Activated CD4-positive, alpha-beta T cell treated with anti-CD3 and anti-CD28 coated beads, Interleukin-2, amount 50 U/mL, for 48 hours (primary cell): ENCODE results near the gene GRHPR.

Source experiments
- DNase-seq, 2 experiments: peaks; one replicate each; pipeline ENCODE4 v3.0.0-alpha.2; 2020

The GRHPR gene

DNA sequence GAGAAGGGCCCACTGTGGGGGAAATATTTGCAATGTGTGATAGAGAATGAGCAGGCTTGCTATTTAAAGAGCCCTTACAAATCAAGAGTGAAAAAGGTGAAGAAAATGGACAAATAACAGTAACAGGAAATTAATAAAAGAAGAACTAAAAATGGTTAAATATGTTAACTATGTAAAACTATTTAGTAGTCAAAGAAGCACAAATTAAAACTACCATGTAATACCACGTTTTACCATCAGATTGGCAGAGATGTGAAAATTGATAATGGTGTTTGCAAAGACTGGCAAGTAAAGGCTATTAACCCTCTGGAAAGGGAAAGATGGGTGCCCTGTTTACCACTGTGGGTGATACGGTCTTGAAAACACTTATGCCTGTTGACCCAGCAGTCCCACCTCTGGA lies 23.2 kb upstream of the GRHPR start:
- DNase-seq, result no peak

DNA sequence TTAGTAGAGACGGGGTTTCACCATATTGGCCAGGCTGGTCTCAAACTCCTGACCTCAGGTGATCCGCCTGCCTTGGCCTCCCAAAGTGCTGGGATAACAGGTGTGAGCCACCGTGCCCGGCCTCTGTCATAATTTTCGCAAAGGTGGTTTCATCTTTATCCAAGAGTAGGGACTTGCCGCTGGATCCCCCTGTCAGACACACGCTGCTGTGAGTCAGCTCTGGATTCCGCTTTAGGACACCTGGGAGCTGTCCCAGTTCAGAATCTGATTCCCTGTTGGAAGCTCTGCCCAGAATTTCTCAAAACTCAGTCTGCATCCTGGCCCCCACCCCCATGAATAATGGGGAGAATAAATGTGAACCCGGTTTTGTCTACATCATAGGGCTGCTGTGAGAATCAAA lies 17.9 kb upstream of the GRHPR start:
- DNase-seq, result no peak

DNA sequence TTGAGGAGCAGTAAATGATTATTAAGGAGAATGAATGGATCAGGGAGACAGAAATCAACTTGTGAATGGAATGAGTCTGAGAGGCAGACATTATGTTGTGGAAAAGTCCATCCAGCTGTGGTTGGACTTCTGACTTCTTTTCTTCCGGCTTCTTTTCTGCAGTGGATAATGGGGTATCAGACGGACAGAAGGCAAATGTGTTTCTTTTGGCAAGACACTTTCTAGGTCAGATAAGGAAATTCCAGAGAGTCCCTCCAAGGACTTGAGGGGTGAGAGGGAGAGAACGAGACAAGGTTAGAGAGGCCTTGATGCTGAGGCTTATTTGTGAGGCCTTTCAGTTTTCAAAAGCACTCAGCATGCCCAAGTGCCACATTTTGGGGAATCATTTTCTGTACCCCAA lies 17.1 kb upstream of the GRHPR start:
- DNase-seq, result no peak

DNA sequence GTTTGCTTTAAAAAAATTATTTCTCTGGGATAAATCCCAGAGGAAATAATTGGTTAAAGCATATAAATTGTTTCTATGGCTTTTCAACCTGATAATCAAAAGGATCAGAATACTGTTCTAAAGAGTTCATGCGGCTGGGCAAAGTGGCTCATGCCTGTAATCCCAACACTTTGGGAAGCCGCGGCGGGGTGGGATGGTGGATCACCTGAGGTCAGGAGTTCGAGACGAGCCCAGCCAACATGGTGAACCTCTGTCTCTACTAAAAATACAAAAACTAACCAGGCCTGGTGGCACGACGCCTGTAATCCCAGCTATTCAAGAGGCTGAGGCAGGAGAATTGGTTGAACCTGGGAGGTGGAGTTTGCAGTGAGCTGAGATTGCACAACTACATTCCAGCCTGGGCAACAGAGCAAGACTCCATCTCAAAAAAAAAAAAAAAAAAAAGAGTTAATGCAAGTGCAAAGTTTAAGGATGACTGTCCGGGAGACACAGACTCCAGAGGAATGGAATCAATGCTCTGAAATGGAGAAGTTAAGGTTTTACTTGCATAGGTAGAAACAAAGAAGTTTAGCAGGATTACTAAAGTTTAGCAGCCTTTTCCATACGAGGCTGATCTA lies 16.6 kb upstream of the GRHPR start:
- no peak for DNase-seq

DNA sequence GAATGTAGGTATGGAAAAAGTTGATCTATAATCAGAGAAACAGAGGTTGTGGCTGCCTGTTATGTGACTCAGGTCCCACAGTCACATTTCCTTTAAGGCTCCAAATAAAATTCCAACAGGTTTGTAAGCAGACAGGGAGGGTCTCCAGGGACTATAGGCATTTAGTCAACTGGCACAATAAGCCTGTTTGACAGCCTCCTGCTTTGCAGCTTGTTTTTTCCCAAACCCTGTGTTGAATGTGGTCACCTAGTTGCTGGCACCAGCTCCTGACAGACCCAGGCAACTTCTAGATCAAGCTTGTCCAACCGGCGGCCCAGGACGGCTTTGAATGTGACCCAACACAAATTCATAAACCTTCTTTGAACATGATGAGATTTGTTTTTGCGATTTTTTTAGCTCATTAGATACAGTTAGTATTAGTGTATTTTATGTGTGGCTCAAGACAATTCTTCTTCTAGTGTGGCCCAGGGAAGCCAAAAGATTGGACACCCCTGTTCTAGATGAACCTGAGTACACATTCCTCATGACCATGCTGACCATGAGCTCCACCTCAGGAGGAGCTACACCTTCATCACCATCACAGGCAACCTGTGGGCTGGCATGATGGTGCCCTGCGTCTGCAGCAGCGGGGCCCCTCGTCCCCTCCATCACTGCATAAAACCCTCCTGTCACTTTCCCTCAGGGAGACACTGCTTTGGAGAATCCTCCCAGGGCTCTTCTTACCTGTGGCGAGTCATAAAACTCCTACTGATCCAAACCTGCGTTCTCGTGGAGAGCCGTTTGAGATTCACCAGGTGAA lies 15.7 kb upstream of the GRHPR start:
- DNase-seq, result no peak

DNA sequence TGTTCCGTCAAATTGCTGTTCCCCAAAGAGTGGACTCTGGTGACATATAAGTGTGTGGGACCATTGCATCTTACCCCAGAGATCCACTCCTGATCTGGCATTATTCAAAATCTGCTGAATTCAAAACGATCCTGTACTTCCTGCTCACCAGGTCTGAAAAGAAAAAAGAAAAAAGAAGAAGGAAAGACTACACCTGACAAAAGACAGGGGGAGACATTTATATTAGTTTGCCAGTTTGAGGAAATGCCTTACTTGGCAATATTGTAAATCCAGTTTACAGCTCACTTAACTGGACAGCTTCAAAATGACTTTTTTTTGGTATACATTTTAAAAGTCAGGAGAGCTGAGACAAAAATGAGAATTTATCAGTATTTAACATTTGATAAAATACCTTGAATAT lies 15.0 kb upstream of the GRHPR start:
- DNase-seq, result no peak

DNA sequence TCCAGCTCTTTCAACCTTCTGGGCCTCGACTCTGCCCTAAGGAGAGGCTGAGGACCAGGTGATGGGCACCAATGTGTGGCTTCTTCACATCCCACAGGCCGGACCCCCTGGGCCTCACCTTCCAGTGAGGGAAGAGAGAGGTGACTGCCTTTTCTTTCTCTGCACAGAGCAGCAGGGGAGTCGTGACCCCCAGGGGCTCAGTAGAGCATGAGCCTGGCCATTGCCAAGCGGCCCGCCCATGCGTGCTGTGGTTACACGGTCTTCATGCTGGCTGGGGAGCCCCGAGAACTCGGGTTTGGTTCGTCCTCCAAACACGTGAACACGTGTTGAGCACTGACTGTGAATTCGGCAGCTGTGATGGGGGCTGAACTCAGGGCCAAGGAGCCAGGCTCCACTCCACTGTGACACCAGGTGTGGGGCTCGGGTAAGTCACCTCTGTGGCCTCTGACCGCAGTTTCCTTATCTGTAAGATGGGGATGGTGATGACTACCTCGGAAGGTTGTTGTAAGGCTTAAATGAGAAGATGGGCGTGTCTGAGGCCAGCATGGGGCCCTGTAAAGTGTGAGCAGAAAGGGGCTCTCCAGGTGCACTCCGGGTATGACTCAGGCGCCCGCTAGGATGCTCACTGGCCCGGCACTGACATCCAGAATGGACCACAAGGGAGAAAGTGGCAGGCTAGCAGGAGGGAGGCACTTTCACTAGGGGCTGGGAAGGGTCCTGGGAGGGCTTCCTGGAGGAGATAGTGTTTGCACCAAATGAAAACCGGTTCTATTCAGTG lies 13.4 kb upstream of the GRHPR start:
- DNase-seq, result peak; percentile 76 to 84

DNA sequence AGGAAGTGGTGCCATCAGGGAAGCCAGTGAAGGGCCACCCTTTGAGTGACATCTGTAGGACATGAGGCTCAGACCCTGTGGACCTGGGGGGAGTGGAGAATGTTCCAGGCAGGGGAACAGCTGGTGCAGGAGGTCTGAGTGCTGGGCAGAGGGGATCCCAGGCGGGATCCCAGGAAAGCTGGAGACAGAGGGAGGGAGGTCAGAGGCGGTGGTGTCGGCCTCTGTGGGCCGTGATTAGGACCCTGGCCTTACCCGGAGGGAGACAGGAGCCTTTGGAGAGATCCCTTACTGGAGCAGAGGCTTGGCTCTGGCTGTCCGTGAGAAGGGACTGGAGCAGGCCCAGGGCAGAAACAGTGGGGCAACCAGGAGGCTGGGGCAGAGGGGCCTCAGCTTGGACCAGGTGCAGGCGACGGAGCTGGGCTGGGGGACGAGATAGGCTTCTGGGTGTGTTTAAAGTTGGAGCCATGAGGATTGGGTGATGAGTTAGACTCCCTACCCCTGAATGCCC lies 12.1 kb upstream of the GRHPR start:
- DNase-seq, result no peak

DNA sequence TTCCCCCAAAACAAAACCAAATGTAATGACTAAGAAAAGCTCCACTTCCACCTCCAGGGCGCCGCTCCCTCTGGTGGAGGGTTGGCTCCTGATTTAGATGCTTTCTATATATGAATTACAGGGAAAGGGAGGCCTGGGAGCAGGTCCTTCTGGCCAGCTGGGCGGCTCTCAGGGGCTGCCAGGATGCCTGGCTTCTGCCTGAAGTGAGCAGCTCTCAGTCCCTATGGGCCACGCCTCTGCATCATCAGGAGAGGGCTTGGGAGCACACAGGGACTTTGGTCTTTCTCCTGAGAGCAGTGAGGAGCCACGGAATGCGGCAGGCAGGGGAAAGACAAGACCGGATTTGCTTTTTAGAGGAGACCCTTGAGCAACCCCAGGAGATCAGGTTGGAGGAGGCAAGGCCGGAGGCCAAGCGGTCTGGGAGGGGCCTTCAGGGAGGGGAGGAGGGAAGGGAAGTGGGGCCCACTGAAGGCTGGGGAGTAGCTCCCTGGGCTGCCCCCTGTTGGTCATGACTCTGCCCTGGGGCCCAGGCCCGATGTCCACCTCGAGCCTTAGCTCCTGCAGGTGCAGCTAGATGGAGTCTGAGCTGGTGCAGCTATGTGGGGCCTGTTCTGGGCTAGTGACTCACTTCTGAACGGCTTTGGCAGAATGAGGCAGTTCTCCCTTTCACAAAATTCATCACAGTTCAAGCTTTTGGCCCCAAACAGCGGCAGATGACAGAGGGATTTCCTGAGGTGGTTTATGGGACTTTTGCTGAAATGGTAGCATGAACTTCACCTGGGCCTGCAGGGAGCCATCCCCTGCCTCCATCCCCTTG lies 11.3 kb upstream of the GRHPR start:
- DNase-seq, result peak; percentile 56 to 62

DNA sequence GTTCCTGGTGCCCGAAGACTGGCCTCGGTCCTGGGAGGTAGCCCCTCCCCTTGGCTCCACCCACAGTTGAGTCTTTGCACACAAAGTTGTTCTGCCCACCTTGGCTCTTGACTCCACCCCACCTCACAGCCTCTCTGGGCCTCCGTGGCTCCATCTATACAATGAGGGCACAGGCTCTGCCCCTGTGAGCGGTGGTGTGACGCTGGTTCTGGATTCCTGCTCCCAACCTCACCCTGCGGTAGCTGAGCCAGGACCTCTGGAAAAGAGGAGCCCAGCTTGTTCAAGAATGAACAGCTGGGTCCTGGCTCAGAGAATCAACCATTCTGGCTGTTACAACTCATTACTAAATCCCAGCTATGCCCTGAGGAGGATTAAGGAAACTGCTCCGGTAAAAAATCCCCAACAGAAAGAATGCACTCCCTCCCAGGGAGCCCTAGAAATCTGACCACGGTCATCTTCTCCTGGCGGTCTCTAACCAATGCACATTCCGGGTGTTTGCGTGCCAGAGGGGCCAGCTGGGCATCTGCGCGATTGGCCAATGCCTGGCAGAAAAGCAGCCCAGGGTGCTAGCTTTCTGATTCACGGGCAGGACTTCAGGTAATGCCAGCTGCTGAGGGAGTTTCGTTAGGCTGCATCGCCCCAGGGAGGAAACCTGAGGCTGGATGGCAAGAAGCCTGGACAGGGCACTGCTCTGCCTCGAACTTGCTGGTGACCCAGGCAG lies 9.9 kb upstream of the GRHPR start:
- no peak for DNase-seq

DNA sequence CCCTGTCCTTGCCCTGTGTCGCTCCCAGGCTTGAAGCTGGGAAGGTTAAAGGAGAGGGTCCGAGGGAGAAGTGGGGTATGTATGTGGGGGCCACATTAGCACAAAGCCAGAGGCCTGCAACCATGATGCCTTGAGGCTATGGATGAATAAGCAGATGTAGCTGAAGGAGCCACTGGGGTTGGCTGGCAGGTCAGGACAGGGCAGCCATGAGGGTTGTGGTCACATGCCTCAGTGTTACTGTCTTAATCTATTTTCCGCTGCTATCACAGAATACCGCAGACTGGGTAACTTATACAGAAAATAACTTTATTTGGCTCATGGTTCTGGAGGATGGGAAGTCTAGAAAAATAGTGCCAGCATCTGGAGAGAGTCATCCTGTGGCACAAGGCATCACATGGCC lies 9.2 kb upstream of the GRHPR start:
- no peak for DNase-seq

DNA sequence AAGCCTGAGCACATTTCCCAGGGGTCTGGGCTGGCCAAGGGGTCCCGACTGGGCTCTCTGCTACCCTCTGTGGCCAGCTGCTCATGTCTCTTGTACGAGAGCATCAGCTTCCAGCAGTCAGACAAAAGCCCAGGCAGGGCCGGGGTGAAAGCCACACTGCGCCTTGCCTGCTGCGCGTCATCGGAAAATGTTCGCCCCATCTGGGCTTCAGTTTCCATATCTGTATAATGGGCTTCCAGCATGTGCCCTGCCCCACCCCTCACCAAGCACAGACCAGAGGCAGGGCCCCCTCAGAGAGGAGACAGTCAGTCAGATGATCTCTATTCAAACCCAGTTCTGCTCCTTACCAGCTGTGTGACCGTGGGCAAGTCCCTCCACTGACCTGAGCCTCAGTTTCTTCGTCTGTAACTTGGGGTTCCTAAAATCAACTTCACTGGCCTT lies 8.0 kb upstream of the GRHPR start:
- no peak for DNase-seq

DNA sequence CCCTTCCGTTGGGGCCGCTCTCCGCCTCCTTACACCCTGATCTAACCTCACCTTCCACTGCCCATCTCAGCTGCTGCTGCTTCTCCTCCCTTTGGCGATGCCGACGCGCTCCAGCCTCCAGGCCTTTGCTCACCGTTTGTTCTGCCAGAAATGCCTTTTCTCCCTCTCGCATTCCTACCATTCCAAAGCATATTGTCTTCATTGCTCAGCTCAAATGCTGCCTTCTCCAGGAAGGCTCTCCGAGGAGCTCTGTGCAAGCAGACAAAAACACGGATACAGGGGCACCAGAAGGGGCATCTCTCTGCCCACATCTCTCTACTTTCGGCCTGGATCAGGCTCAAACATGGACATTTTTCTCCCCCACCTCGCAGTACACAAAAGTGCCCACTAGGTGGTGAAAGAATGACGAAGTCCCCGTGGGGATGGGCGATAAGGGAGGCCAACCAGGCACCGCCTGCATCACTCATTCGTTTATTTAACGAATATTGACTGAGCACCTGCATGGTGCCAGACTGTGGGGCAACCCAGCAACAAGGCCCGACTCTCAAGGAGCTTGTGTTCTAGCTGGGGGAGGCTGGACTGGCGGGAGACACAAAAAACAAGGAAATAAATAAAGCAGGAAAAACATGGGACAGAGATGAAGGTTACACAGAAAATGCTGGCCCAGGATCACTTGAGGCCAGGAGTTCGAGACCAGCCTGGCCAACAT lies 7.3 kb upstream of the GRHPR start:
- peak; percentile 81 to 87 for DNase-seq

DNA sequence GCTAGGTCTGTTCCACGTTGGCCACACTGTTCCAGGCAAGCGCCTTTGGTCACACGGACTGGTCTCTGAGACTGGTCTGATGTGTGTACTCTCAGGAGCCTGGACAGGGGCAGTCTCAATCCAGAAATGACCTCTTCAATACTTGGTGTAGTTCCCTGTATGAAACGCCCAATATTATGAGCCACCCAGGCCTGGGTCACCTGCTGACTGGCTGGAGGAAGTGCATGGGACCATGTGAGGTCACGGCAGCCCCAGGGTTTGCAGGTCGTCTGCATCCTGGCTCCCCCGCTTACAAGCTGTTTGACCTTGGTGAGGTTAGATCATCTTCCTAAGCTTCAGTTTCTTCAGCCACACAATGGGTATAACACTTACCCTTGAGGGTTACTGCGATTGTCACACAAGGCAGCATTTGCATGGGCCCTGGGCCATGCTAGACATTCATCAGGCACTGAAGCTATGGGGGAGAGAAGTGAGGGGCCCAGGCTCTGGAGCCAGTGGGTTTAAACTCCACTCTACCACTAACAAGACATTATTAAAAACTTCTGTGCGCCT lies 5.2 kb upstream of the GRHPR start:
- no peak for DNase-seq

DNA sequence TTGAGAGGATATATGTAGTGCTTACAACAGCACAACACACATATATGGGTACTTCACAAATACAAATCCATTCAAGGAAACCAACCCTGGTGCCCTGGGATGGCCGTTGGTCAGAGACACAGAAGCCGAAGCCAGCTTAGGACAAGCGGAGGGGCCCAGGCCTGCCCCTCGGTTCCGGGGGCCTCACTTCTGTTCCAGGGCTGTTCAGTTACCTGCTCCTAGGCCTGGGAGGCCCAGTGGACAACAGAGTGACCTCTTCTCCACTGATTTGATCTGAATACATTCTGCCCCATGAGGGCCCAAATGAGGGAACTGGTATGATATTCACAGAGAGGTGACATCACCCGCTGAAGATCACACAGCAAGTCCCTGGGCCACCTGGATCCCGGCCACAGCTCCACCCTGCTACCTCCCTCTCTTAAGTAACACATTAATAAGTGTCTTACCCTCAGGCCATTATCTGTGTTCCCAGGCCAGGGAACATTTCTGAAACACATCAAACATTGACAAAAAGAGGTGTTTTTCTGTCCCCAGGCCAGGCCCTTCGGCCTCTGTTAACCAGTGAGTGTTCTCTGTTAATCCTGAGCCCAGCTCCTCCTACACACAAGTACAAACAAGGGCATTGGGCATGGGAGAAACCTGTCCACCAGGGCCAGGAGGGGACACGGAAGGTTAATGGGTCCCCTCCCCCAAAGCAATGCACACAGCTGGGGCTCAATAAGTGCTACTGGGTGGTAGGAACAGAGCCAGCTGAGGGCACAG lies 4.5 kb upstream of the GRHPR start:
- DNase-seq, result no peak

DNA sequence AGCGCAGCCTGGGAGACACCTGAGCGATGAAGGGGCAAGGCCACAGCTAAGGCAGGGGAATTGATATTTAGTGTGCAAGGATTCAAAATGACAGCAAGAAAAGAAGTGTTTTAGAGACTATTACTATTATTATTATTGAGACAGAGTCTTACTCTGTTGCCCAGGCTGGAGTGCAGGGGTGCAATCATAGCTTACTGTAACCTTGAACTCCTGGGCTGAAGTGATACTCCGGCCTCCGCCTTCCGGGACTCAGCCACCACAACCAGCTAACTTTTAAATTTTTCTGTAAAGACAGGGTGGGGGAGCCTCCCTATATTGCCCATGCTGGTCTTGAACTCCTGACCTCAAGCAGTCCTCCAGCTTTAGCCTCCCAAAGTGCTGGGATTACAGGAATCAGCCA lies 3.3 kb upstream of the GRHPR start:
- DNase-seq, result no peak

DNA sequence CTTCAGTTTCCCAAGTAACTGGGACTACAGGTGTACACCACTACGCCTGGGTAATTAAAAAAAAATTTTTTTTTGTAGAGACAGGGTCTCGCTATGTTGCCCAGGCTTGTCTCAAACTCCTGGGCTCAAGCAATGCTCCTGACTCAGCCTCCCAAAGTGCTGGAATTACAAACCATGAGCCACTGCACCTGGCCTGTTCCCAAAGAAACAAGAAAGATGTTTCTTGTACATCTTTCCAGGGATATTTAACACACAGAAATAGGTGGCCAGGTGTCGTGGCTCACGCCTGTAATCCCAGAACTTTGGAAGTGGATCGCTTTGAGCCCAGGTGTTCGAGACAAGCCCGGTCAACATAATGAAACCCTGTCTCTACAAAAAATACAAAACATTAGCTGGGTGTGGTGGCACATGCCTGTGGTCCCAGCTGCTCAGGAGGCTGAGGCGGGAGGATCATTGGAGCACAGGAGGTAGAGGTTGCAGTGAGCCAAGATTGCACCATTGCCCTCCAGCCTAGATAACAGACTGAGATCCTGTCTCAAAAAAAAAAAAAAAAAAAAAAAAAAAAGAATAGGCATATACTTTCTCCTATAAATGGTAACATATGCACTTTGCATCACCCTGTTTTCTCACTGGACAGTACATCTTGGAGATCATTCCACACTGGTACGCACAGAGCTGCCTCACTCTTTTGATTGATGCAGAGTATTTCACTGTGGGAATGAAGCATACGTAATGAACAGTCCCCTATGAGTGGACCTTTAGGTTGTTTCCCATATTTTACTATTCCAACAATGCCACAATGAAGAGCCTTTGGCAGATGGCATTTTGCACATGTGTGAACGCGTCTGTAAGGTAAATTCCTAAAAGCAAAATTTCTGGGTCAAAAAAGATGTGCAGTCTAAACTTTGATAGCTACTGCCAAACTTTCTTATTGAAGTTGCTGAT lies 2.0 kb upstream of the GRHPR start:
- DNase-seq, result no peak

DNA sequence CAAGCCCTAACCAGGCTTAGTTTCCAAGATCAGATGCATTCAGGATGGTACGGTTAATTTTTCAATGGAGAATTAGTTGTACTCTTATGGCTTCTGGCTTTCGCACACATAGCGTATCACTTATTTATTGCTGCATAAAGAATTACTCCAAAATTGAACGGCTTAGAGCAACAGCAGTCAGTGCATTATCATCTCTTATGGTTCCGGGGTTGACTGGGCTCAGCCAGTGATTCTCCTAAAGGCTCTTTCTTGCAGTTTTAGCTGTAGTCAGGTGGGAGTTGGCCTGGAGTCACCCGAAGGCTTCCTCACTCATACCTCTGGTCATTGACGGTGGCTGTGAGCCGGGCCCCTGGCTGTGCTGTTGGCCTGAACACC lies 595 bp upstream of the GRHPR start:
- DNase-seq, result no peak

DNA sequence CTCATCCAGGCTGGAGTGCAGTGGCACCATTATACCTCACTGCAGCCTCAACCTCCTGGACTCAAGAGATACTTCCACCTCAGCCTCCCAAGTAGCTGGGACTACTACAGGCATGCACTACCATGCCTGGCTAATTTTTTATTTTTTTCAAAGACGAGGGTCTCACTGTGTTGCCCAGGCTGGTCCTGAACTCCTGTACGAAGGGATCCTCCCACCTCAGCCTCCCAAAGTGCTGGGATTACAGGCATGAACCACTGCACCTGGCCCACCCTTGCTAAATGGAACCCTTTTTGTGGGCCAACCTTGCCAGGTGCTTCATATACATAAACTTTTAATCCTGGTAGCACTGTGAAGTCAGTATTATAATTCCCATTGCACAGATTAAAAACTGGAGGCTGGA lies 1.0 kb downstream of the GRHPR start:
- DNase-seq, result no peak
